ENCODE results near the gene SUSD1. TPM values are rescaled to one million over a fixed set of nuclear protein-coding genes. Genes with fewer than 3 reads are reported as not detected.

Gene SUSD1
- polyA plus RNA-seq, 1 donor (not counting 4 experiments of a cell fraction or from before 2014, with no cell fraction given), result 3.6 TPM

DNA sequence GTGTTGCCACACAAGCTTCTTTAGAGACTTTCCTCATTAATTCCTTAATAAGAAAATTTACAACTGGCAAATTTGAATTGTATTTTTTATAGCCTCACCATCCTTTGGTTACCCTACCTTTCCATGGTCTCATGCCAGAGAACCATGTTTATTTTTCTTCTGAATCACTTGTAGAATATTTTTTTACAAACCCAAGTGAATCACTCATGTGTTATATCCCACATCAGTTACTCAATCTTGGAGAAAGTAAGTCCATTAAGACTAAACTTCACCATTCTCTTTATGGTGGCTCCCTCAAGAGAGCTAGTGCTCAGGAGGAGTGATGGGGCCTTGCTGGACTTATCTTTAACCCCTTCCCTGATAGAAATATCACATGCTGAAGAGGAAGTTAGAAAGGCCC is 128.9 kb downstream of the SUSD1 start:
- H3K4me1 ChIP-seq (ENCODE audit: control insufficient read depth, extremely low read depth, insufficient read depth, low read length), result peaks cover 69% of the 10 kb centered on the region
- TF ChIP-seq EZH2 (IDR thresholded peaks at IDR 0.05; ENCODE audit: low read length), result no peak
- TF ChIP-seq, protein P1, sequence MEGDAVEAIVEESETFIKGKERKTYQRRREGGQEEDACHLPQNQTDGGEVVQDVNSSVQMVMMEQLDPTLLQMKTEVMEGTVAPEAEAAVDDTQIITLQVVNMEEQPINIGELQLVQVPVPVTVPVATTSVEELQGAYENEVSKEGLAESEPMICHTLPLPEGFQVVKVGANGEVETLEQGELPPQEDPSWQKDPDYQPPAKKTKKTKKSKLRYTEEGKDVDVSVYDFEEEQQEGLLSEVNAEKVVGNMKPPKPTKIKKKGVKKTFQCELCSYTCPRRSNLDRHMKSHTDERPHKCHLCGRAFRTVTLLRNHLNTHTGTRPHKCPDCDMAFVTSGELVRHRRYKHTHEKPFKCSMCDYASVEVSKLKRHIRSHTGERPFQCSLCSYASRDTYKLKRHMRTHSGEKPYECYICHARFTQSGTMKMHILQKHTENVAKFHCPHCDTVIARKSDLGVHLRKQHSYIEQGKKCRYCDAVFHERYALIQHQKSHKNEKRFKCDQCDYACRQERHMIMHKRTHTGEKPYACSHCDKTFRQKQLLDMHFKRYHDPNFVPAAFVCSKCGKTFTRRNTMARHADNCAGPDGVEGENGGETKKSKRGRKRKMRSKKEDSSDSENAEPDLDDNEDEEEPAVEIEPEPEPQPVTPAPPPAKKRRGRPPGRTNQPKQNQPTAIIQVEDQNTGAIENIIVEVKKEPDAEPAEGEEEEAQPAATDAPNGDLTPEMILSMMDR (optimal IDR thresholded peaks at IDR 0.05 in 1 of 3, IDR thresholded peaks at IDR 0.05 in 1 of 3, conservative IDR thresholded peaks at IDR 0.05 in 1 of 3; ENCODE audit: extremely low read depth in 1 of 3, insufficient read depth in 2 of 3, low read length in 3 of 3), result no peak
- peak overlapping the region; percentile 13 for H3K27ac ChIP-seq (ENCODE audit: control insufficient read depth, insufficient read depth, low read length)
- no peaks in the 10 kb centered on the region for H4K20me1 ChIP-seq (ENCODE audit: control insufficient read depth, extremely low read depth, insufficient read depth, low read length)
- H3K9me1 ChIP-seq (ENCODE audit: control insufficient read depth, extremely low read depth, insufficient read depth, low read length), result no peaks in the 10 kb centered on the region
- dilution Hi-C loops (cut with MboI; ENCODE audit: extremely low pct_ligation_motif_present, low sequenced_read_pairs), result no loop called here
- peak overlapping the region; percentile 20 for H3K4me2 ChIP-seq (ENCODE audit: control insufficient read depth, extremely low read depth, insufficient read depth, low read depth, low read length)
- H3K79me2 ChIP-seq (ENCODE audit: control insufficient read depth, insufficient read depth, low read length), result no peaks in the 10 kb centered on the region
- H2AFZ ChIP-seq (ENCODE audit: control insufficient read depth, low read length), result no peak overlapping the region
- H3K9me3 ChIP-seq (ENCODE audit: control insufficient read depth, low read depth, low read length), result peaks cover 8% of the 10 kb centered on the region
- FAIRE-seq, result no peak
- no peak for DNase-seq (ENCODE audit: low read depth, low spot score)
- H3K9ac ChIP-seq (ENCODE audit: control insufficient read depth, extremely low read depth, insufficient read depth, low read length), result no peak overlapping the region
- H3K4me3 ChIP-seq (ENCODE audit: control insufficient read depth in 2 of 3, extremely low read depth in 1 of 3, insufficient read depth in 2 of 3, low read depth in 1 of 3, low read length in 3 of 3), result no peak overlapping the region
- no peaks in the 10 kb centered on the region for H3K36me3 ChIP-seq (ENCODE audit: control insufficient read depth in 2 of 2, extremely low read depth in 1 of 2, insufficient read depth in 2 of 2, low read length in 2 of 2)
- H3K27me3 ChIP-seq (ENCODE audit: control insufficient read depth, extremely low read depth, insufficient read depth, low read length), result no peaks in the 10 kb centered on the region

DNA sequence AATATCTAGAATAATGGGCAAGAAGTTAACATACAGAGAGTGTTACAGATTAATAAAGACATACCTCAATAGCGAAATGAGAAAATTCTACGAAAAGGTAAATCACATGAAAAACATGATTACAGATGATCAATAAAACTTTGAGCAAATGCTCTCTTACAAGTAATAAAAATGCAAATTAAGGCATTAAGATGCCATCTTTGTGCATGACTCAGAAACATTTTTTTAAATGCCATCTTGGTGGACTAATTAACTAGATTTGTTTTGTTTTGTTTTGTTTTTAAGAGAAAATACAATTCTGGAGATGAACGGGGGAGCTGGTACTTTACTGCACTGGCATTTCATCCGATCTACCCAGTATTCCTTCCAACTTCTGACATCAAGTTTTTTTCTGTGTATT is 130.2 kb downstream of the SUSD1 start:
- H3K4me2 ChIP-seq (ENCODE audit: control insufficient read depth, extremely low read depth, insufficient read depth, low read depth, low read length), result no peak overlapping the region
- H3K4me1 ChIP-seq (ENCODE audit: control insufficient read depth, extremely low read depth, insufficient read depth, low read length), result peaks cover 62% of the 10 kb centered on the region
- no peak overlapping the region for H2AFZ ChIP-seq (ENCODE audit: control insufficient read depth, low read length)
- no peaks in the 10 kb centered on the region for H3K27me3 ChIP-seq (ENCODE audit: control insufficient read depth, extremely low read depth, insufficient read depth, low read length)
- no peaks in the 10 kb centered on the region for H3K36me3 ChIP-seq (ENCODE audit: control insufficient read depth in 2 of 2, extremely low read depth in 1 of 2, insufficient read depth in 2 of 2, low read length in 2 of 2)
- no peak overlapping the region for H3K4me3 ChIP-seq (ENCODE audit: control insufficient read depth in 2 of 3, extremely low read depth in 1 of 3, insufficient read depth in 2 of 3, low read depth in 1 of 3, low read length in 3 of 3)
- no peak overlapping the region for H3K27ac ChIP-seq (ENCODE audit: control insufficient read depth, insufficient read depth, low read length)
- TF ChIP-seq, protein P1 (optimal IDR thresholded peaks at IDR 0.05 in 1 of 3, IDR thresholded peaks at IDR 0.05 in 1 of 3, conservative IDR thresholded peaks at IDR 0.05 in 1 of 3; ENCODE audit: extremely low read depth in 1 of 3, insufficient read depth in 2 of 3, low read length in 3 of 3), result no peak
- no peak for TF ChIP-seq EZH2 (IDR thresholded peaks at IDR 0.05; ENCODE audit: low read length)
- no peaks in the 10 kb centered on the region for H3K79me2 ChIP-seq (ENCODE audit: control insufficient read depth, insufficient read depth, low read length)
- H4K20me1 ChIP-seq (ENCODE audit: control insufficient read depth, extremely low read depth, insufficient read depth, low read length), result no peaks in the 10 kb centered on the region
- dilution Hi-C loops (cut with MboI; ENCODE audit: extremely low pct_ligation_motif_present, low sequenced_read_pairs), result no loop called here
- peaks cover 8% of the 10 kb centered on the region for H3K9me3 ChIP-seq (ENCODE audit: control insufficient read depth, low read depth, low read length)
- FAIRE-seq (no peak), DNase-seq (ENCODE audit: low read depth, low spot score) (no peak)
- H3K9me1 ChIP-seq (ENCODE audit: control insufficient read depth, extremely low read depth, insufficient read depth, low read length), result no peaks in the 10 kb centered on the region
- H3K9ac ChIP-seq (ENCODE audit: control insufficient read depth, extremely low read depth, insufficient read depth, low read length), result no peak overlapping the region

All from keratinocyte (primary cell).